Measurements from ENCODE around the gene ENTPD3.

DNA sequence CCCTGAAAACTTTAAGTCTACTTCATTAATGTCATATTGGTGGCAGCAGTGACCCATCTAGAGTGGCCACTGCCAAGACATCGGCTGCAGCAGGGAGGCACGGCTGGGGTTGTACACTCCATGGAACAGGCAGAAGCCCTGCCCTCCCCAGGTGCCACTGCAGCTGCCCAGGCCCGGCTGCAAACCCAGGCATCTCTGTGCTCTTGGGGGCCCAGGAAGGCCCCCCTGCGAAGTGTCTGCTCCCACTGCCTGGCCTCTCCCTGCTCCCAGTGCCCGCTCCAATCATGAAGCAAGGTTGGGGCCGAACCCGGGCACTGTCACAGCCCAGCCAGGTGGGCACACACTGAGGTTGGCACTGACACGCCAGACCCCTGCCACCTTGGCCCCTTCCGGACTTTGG lies 58.1 kb downstream of the ENTPD3 start:
- TF ChIP-seq CEBPB (IDR thresholded peaks at IDR 0.05; ENCODE audit: low read depth, low read length) (no peak), EP300 (IDR thresholded peaks at IDR 0.05; ENCODE audit: borderline replicate concordance in 1 of 2, low read depth in 2 of 2, low read length in 2 of 2) (no peak), BRCA1 (IDR thresholded peaks at IDR 0.05; ENCODE audit: low read depth, low read length) (no peak), RNF2 (IDR thresholded peaks at IDR 0.05; ENCODE audit: borderline replicate concordance, low read depth, low read length, missing control alignments, poor library complexity, severe bottlenecking) (no peak)
- TF ChIP-seq, protein P1, sequence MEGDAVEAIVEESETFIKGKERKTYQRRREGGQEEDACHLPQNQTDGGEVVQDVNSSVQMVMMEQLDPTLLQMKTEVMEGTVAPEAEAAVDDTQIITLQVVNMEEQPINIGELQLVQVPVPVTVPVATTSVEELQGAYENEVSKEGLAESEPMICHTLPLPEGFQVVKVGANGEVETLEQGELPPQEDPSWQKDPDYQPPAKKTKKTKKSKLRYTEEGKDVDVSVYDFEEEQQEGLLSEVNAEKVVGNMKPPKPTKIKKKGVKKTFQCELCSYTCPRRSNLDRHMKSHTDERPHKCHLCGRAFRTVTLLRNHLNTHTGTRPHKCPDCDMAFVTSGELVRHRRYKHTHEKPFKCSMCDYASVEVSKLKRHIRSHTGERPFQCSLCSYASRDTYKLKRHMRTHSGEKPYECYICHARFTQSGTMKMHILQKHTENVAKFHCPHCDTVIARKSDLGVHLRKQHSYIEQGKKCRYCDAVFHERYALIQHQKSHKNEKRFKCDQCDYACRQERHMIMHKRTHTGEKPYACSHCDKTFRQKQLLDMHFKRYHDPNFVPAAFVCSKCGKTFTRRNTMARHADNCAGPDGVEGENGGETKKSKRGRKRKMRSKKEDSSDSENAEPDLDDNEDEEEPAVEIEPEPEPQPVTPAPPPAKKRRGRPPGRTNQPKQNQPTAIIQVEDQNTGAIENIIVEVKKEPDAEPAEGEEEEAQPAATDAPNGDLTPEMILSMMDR (IDR thresholded peaks at IDR 0.05; ENCODE audit: control extremely low read depth in 1 of 3, insufficient read depth in 1 of 3, low read depth in 1 of 3, low read length in 3 of 3) = no peak
